CD14-positive monocyte (primary cell): ENCODE results near the gene CDC42EP4. TPM values are rescaled to one million over a fixed set of nuclear protein-coding genes. Genes with fewer than 3 reads are reported as not detected.

ENCODE experiments used
- DNase-seq, 3 donors: peaks; one replicate each; pipeline ENCODE4 v3.0.0-alpha.2; 2011 to 2022
- H2AFZ ChIP-seq: 2 replicates; pipeline ENCODE4 v1.6.0; 2012; ENCODE audit warnings: mild to moderate bottlenecking, low read depth, low read length, inconsistent platforms; ENCODE audit not compliant: insufficient read depth, poor library complexity, severe bottlenecking
- H3K27ac ChIP-seq, 2 donors: 1 replicate in 1 of 2; 2 replicates in 1 of 2; pipeline ENCODE4 v1.5.1; 2012 to 2013; ENCODE audit warnings: low read length in 2 of 2, control low read depth in 1 of 2, inconsistent platforms in 1 of 2, low read depth in 1 of 2, mild to moderate bottlenecking in 1 of 2
- H3K27me3 ChIP-seq, 2 donors: one replicate each; pipeline versions ENCODE4 v1.6.0 to v1.6.1; 2011 to 2013; ENCODE audit warnings: low read length in 2 of 2; ENCODE audit not compliant: control insufficient read depth in 2 of 2, insufficient read depth in 2 of 2
- H3K36me3 ChIP-seq, 2 donors: replicated peaks in 1 of 2; 1 replicate in 1 of 2; 2 replicates in 1 of 2; pipeline versions ENCODE4 v1.5.1 to v1.6.1; 2012 to 2013; ENCODE audit warnings: low read length in 2 of 2, control low read depth in 1 of 2, inconsistent platforms in 1 of 2, mild to moderate bottlenecking in 1 of 2; ENCODE audit not compliant: insufficient read depth in 2 of 2, control insufficient read depth in 1 of 2
- H3K4me1 ChIP-seq, 2 donors: 1 replicate in 1 of 2; 2 replicates in 1 of 2; pipeline versions ENCODE4 v1.5.1 to v1.6.1; 2012 to 2013; ENCODE audit warnings: low read length in 2 of 2, control low read depth in 1 of 2, inconsistent platforms in 1 of 2, mild to moderate bottlenecking in 1 of 2, moderate library complexity in 1 of 2; ENCODE audit not compliant: insufficient read depth in 2 of 2, control insufficient read depth in 1 of 2
- H3K4me2 ChIP-seq: replicated peaks from 2 replicates; pipeline ENCODE3; 2012; ENCODE audit warnings: low read length, moderate library complexity, mild to moderate bottlenecking; ENCODE audit not compliant: poor library complexity, severe bottlenecking; ENCODE audit errors: extremely low read depth
- H3K4me3 ChIP-seq, 3 experiments: fragments of 200-600 bp in 1 of 3; sonication (generic) in 1 of 3; replicated peaks in 1 of 3; 1 replicate in 2 of 3; 2 replicates in 1 of 3; pipeline ENCODE4 v1.5.1; 2011 to 2013; ENCODE audit warnings: low read length in 3 of 3, mild to moderate bottlenecking in 3 of 3, control low read depth in 2 of 3, low read depth in 2 of 3, inconsistent platforms in 1 of 3, moderate library complexity in 1 of 3
- H3K79me2 ChIP-seq: 2 replicates; pipeline ENCODE4 v1.6.0; 2012; ENCODE audit warnings: mild to moderate bottlenecking, control low read depth, inconsistent platforms, low read length, moderate library complexity; ENCODE audit not compliant: insufficient read depth
- H3K9ac ChIP-seq: 2 replicates; pipeline ENCODE4 v1.6.0; 2017; ENCODE audit warnings: low read length, mild to moderate bottlenecking; ENCODE audit not compliant: insufficient read depth, poor library complexity, severe bottlenecking
- H3K9me3 ChIP-seq, 2 donors: replicated peaks in 1 of 2; 1 replicate in 1 of 2; 2 replicates in 1 of 2; pipeline versions ENCODE4 v1.5.1 to v1.6.1; 2012 to 2013; ENCODE audit warnings: low read length in 2 of 2, control low read depth in 1 of 2; ENCODE audit not compliant: control insufficient read depth in 1 of 2, insufficient read depth in 1 of 2
- H4K20me1 ChIP-seq: 2 replicates; pipeline ENCODE4 v1.6.0; 2012; ENCODE audit warnings: mild to moderate bottlenecking, low read length, control low read depth, moderate library complexity; ENCODE audit not compliant: insufficient read depth
- H3K27ac Mint-ChIP-seq, 7 donors: one replicate each; pipeline ENCODE4 v1.8.0; 2020; ENCODE audit warnings: mild to moderate bottlenecking in 7 of 7, mixed read lengths in 7 of 7, moderate library complexity in 6 of 7, inconsistent platforms in 2 of 7
- H3K27me3 Mint-ChIP-seq, 3 donors: one replicate each; pipeline ENCODE4 v1.8.0; 2021 to 2022; ENCODE audit warnings: low read depth in 3 of 3, mild to moderate bottlenecking in 3 of 3, mixed read lengths in 3 of 3, moderate library complexity in 3 of 3, inconsistent platforms in 1 of 3
- H3K36me3 Mint-ChIP-seq, 2 donors: one replicate each; pipeline ENCODE4 v1.8.0; 2020; ENCODE audit warnings: mixed read lengths in 2 of 2, inconsistent platforms in 1 of 2, mild to moderate bottlenecking in 1 of 2
- H3K4me1 Mint-ChIP-seq: one replicate; pipeline ENCODE4 v1.8.0; 2020; ENCODE audit warnings: mild to moderate bottlenecking, mixed read lengths
- H3K4me3 Mint-ChIP-seq, 2 donors: one replicate each; pipeline ENCODE4 v1.8.0; 2020; ENCODE audit warnings: mild to moderate bottlenecking in 2 of 2, mixed read lengths in 2 of 2, moderate library complexity in 1 of 2
- H3K9me3 Mint-ChIP-seq, 7 donors: one replicate each; pipeline ENCODE4 v1.8.0; 2020 to 2022; ENCODE audit warnings: mixed read lengths in 7 of 7, mild to moderate bottlenecking in 6 of 7, moderate library complexity in 6 of 7, inconsistent platforms in 2 of 7
- CTCF ChIP-seq: fragments of 200-600 bp; IDR thresholded peaks from one replicate; pipeline ENCODE4 v1.8.0; 2022; ENCODE audit warnings: antibody characterized with exemption, mild to moderate bottlenecking
- WGBS: methylation state at CpG from one replicate; pipeline ENCODE4 v1.1.5; 2013; ENCODE audit warnings: missing lambda C conversion rate; ENCODE audit not compliant: insufficient coverage; 5-methylcytosine and 5-hydroxymethylcytosine counted together
- intact Hi-C, 2 donors: fragments of 100-400 bp; cut with micrococcal nuclease; formaldehyde crosslinking; loops; one replicate each; pipeline versions ENCODE4 v1.15.0 to v1.15.1; 2023
- polyA plus RNA-seq, 3 donors: library from polyadenylated mRNA; depleted of rRNA in 1 of 3; unstranded in 2 of 3; stranded (reverse) in 1 of 3; fragments of 300-500 nt in 2 of 3; fragments of >200 nt in 1 of 3; fragmentation: Illumina TruSeq in 2 of 3; gene quantifications; 1 replicate in 2 of 3; 2 replicates in 1 of 3; pipeline ENCODE4 v1.2.3, GENCODE V29; 2012 to 2021

CDC42EP4 gene
- polyA plus RNA-seq, 3 donors, result 6.4 to 12.7 (median 6.6) TPM

- Histone ChIP-seq H3K4me2 (no peak overlapping the region), H3K4me1 (peaks cover 37 to 49% of the 10 kb centered on the region in 2 donors), H3K4me3 (no peak overlapping the region), H3K9me3 (no peaks in the 10 kb centered on the region), H2AFZ (no peak overlapping the region), H3K36me3 (peaks cover 10 to 23% of the 10 kb centered on the region in 2 donors), H3K27ac (no peak overlapping the region), H3K79me2 (peaks cover 41% of the 10 kb centered on the region), H4K20me1 (peaks cover 18% of the 10 kb centered on the region), H3K9ac (no peak overlapping the region), H3K27me3 (no peaks in the 10 kb centered on the region)
- no peak for TF ChIP-seq CTCF
- no peaks in the 10 kb centered on the region for H3K9me3 Mint-ChIP-seq
- no peak for DNase-seq
- peak overlapping the region in 3 of 7 donors; percentile 19 to 76 (median 52) for H3K27ac Mint-ChIP-seq
- H3K4me3 Mint-ChIP-seq, result peak overlapping the region in 1 of 2 donors; percentile 7
- WGBS, result 89% methylated on average over 14 of the region's 19 CpGs
- peaks cover 57% of the 10 kb centered on the region for H3K4me1 Mint-ChIP-seq
- peaks cover 1 to 4% (median 4%) of the 10 kb centered on the region in 3 donors for H3K27me3 Mint-ChIP-seq
- intact Hi-C loops, result no loop called here
- H3K36me3 Mint-ChIP-seq, result peaks cover 23 to 39% of the 10 kb centered on the region in 2 donors
Measured at GRCh38 chr17:73288534-73289302, 23.1 kb downstream of the CDC42EP4 start.

GRCh38 chr17:73286863-73287296 is 24.9 kb downstream of the CDC42EP4 start:
- peaks cover 16% of the 10 kb centered on the region for H4K20me1 ChIP-seq
- no peaks in the 10 kb centered on the region for H3K9me3 Mint-ChIP-seq
- H3K36me3 ChIP-seq, result peaks cover 10 to 23% of the 10 kb centered on the region in 2 donors
- H3K9ac ChIP-seq, result no peak overlapping the region
- H3K9me3 ChIP-seq, result no peaks in the 10 kb centered on the region
- H3K4me3 ChIP-seq, result no peak overlapping the region
- no peak overlapping the region for H3K27ac Mint-ChIP-seq
- intact Hi-C loops, result no loop called here
- no peak for TF ChIP-seq CTCF
- WGBS, result 94% methylated on average over 6 of the region's 8 CpGs
- no peaks in the 10 kb centered on the region for H3K27me3 ChIP-seq
- no peak for DNase-seq
- H3K27me3 Mint-ChIP-seq, result peaks cover 0 to 4% (median 3%) of the 10 kb centered on the region in 3 donors
- H3K4me3 Mint-ChIP-seq, result no peak overlapping the region
- H3K79me2 ChIP-seq, result peaks cover 27% of the 10 kb centered on the region
- peaks cover 29 to 32% of the 10 kb centered on the region in 2 donors for H3K4me1 ChIP-seq
- peaks cover 23 to 44% of the 10 kb centered on the region in 2 donors for H3K36me3 Mint-ChIP-seq
- no peak overlapping the region for H3K27ac ChIP-seq
- peaks cover 42% of the 10 kb centered on the region for H3K4me1 Mint-ChIP-seq
- no peak overlapping the region for H2AFZ ChIP-seq
- no peak overlapping the region for H3K4me2 ChIP-seq
